HTR-8/SVneo (cell line): Measurements from ENCODE around the gene SIRT1.
A peak's percentile ranks its signal among the peaks of the same experiment; 100 is the strongest.
"Not testable (repeated sequence)": the region's sequence is repeated elsewhere in the genome, so short reads cannot be mapped to it uniquely, and the experiment has no call there.

Experiments
- DNase-seq: peaks from one replicate; pipeline ENCODE4 v3.0.0; 2011; ENCODE audit warnings: low spot score, mixed read lengths; ENCODE audit not compliant: insufficient read length
- FAIRE-seq: peaks from 2 replicates; lab custom pipeline; 2011; peaks lifted over from hg19 to GRCh38; lab: Jason Lieb, UNC

The SIRT1 gene

DNA sequence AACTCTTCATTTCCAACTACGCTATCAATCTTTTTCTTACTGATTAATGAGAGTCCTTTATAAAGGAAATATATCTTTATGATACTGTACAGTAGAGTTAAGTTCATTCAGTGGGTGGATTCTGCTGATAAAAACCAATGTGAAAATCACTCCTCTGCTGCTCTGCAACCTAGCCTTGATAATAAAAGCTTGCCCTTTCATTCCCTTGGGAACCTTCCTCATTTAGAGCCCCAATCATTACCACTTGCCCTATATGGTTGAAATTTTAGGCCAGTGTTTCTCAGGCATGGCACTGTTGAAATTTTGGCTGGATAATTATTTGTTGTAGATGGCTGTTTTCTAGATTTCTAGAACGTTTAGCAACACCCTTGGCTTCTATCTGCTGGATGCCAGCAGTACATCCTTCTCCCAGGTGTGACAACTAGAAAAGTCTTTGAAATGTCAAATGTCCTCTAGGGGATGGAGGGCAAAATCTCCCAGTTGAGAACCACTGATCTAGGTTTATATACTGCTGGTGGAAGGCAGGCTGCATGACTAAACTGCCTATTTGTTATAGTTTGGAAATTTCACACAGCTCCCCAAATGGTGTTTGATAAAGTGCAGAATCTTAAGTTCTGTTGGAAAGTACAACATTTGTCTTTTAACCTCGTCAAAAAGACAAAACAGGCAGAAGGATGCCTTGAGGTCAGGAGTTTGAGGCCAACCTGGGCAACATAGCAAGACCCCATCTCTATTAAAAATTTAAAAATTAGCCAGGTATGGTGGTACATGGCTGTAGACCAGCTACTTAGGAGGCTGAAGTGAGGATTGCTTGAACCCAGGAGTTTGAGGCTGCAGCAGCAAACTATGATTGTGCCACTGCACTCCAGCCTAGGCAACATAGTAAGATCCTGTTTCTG lies 8.9 kb upstream of the SIRT1 start:
- no peak for FAIRE-seq
- DNase-seq = no peak

DNA sequence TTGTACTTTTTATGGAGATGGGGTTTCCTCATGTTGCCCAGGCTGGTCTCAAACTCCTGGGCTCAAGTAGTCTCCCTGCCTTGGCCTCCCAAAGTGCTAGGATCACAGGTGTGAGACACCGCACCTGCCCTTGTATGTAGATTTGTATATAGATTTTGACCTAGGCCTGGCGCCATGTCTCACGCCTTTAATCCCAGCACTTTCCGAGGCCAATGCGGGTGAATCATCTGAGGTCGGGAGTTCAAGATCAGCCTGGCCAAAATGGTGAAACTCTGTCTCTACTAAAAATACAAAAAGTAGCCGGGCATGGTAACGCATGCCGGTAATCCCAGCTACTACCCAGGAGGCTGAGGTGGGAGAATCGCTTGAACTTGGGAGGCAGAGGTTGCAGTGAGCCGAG lies 7.0 kb upstream of the SIRT1 start:
- not testable (repeated sequence) for DNase-seq, FAIRE-seq

DNA sequence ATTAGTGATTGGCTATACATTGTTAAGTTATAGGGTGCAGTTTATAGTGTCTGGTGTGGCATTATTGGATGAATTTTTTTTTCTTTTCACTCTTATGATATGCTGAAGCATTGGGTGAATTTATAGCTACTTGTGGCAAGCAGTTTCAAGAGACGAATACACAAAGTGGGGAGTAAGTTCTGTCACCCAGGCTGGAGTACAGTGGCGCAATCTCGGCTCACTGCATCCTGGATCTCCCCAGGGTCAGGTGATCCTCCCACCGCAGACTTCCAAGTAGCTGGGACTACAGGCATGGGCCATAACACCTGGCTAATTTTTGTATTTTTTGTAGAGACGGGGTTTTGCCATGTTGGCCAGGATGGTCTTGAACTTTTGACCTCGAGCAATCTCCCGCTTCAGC lies 6.3 kb upstream of the SIRT1 start:
- FAIRE-seq (no peak), DNase-seq (no peak)

DNA sequence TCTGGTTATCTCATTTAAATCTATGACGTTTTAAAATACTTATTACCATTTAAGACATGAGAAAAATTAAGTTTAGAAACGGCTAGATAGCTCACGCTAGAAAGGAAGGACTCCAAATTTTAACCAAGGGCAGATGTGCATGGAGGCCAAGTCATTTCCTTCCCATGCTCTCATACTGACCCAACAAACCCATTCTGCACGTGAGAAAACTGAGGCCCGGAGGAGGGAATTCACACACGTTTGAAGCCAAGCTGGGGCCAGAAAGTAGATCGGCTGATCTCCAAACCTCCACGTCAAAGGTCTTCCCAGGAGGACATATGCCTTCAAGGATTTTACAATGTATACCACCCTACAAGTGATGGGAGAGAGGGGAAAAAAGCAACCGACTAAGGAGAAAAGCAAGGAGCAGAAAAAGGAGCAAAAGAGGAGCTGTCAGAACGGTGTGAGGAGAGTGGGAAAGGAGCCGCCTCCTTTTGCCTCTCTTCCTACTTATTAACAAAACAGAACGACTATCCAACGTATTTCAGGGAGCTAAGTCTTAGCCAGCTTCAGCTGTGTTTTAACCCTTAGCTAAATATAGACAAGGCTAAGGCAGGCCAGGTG lies 645 bp upstream of the SIRT1 start:
- FAIRE-seq = no peak
- DNase-seq = no peak

- DNase-seq (peak; percentile 53), FAIRE-seq (no peak)
Measured at GRCh38 chr10:67884842-67885670, 600 bp downstream of the SIRT1 start.

DNA sequence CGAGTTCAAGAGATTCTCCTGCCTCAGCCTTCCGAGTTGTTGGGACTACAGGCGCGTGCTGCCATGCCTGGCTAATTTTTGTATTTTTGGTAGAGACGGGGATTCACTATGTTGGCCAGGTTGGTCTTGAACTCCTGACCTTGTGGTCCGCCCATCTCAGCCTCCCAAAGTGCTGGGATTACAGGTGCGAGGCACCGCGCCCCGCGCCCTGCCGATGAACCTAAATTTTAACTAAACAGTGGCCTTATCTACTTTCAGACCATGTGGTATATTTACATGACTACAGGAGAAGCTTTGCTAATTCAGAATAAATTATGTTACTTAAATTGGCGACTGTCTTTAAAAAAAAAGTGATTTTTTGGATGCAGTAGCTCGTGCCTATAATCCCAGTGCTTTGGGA lies 9.2 kb downstream of the SIRT1 start:
- FAIRE-seq = no peak

GRCh38 chr10:67903581-67903980 lies 19.1 kb downstream of the SIRT1 start:
- no peak for FAIRE-seq
- DNase-seq = no peak

More for the DNA sequence above, 9.2 kb downstream of the SIRT1 start:
- DNase-seq = no peak

GRCh38 chr10:67912331-67912946 lies 28.0 kb downstream of the SIRT1 start:
- DNase-seq (no peak), FAIRE-seq (no peak)

- no peak for DNase-seq
- no peak for FAIRE-seq
Measured at GRCh38 chr10:67914777-67915340, 30.4 kb downstream of the SIRT1 start.

GRCh38 chr10:67917169-67917568 lies 32.7 kb downstream of the SIRT1 start:
- DNase-seq (no peak), FAIRE-seq (no peak)

DNA sequence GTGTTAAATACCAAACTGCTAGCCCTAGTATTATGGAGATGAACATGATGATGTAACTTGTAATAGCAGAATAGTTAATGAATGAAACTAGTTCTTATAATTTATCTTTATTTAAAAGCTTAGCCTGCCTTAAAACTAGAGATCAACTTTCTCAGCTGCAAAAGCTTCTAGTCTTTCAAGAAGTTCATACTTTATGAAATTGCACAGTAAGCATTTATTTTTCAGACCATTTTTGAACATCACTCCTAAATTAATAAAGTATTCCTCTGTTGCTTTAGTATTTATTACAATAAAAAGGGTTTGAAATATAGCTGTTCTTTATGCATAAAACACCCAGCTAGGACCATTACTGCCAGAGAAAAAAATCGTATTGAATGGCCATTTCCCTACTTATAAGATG lies 33.2 kb downstream of the SIRT1 start:
- DNase-seq (no peak), FAIRE-seq (no peak)

GRCh38 chr10:67921065-67921464 lies 36.6 kb downstream of the SIRT1 start:
- FAIRE-seq (no peak), DNase-seq (no peak)

DNA sequence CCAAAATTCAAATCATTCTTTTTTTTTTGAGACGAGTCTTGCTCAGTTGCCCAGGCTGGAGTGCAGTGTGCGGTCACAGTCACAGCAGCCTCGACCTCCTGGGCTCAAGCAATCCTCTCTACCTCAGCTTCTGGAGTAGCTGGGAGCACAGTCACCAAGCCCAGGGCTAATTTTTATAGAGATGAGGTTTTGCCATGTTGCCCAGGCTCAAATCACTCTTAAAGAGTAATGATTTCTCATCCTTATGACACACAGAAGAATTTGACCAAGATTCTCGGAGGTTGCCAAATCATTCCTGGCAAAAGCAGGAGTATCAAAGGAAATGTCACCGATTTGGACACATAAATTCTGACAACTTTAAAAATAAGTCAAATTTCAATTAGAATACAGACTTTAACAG lies 39.1 kb downstream of the SIRT1 start:
- DNase-seq (no peak), FAIRE-seq (no peak)

DNA sequence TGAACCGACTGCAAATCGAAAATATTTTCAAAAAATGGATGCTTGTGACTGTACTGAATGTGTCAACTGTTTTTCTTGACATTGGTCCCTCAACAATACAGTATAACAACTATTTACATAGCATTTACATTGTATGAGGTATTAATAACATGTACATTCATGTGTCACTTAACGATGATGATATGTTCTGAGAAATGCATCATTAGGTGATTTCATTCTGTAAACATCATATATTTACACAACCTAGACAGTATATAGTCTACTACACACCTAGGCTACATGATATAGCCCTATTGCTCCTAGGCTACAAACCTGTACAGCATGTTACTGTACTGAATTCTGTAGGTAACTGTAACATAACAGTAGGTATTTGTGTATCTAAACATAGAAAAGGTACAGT lies 39.7 kb downstream of the SIRT1 start:
- FAIRE-seq (peak; percentile 58), DNase-seq (no peak)

DNA sequence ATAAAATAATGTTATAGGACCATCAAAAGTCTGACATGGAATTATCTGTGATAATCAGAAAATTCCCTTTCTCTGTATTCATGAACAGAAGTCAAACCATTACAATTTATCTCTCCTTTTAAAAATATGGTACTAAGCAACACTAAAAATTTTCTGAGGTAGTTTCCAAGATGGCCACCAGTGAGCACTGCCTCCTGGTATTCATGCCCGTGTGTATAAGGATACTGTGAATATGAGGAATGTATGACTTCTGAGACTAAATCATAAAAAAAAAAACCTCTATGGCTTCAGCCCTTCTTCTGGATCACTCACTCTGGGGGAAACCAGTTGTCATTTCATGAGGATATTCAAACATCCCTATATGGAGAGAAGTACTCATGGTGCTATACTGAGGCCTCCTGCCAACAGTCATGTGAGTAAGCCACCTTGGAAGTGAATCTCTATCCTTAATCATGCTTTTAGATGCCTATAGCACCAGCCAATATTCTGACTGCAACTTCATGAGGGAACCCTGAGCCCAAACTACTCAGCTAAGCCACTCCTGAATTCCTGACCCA lies 41.1 kb downstream of the SIRT1 start:
- DNase-seq (no peak), FAIRE-seq (no peak)

GRCh38 chr10:67926951-67927350 lies 42.5 kb downstream of the SIRT1 start:
- FAIRE-seq (no peak), DNase-seq (no peak)

- FAIRE-seq = no peak
Measured at GRCh38 chr10:67933199-67933598, 48.7 kb downstream of the SIRT1 start.

DNA sequence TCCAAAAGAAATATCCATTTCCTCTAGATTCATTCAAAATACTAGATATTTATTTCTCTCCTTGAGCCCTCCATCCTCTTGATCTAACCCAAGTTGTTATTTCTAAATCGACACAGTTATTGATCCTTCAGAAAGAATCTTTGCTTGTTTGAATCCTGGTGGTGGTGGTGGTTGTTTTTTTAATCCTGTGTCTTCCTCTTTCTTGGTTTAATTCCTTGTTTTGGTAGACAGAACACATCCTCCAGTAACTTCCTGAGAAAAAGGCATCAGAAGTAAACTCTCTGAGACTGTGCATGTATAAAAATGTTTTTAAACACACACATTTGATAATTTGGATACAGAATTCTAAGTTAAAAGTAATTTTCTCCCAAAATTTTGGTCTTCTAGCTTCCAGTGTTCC lies 49.9 kb downstream of the SIRT1 start:
- FAIRE-seq = no peak
- DNase-seq = no peak

More at GRCh38 chr10:67933199-67933598, 48.7 kb downstream of the SIRT1 start:
- no peak for DNase-seq

GRCh38 chr10:67935223-67935622 lies 50.8 kb downstream of the SIRT1 start:
- FAIRE-seq (no peak), DNase-seq (no peak)

GRCh38 chr10:67936416-67936815 lies 52.0 kb downstream of the SIRT1 start:
- FAIRE-seq (no peak), DNase-seq (no peak)
